Thyroid gland (tissue), 4 donors: ENCODE measurements around the gene LHPP. TPM values are rescaled to one million over a fixed set of nuclear protein-coding genes. Genes with fewer than 3 reads are reported as not detected.
"Not testable (repeated sequence)": the region's sequence is repeated elsewhere in the genome, so short reads cannot be mapped to it uniquely, and the experiment has no call there.

Source experiments
- DNase-seq, 2 donors: peaks; one replicate each; pipeline ENCODE4 v3.0.0-alpha.2; 2019
- H3K27ac ChIP-seq, 3 donors: fragments of 200-600 bp; sonication (generic); 1 replicate in 2 of 3; 2 replicates in 1 of 3; pipeline ENCODE4 v1.5.1; 2016 to 2019; ENCODE audit warnings: mild to moderate bottlenecking in 1 of 3, moderate library complexity in 1 of 3
- H3K27me3 ChIP-seq: fragments of 200-600 bp; sonication (generic); one replicate; pipeline ENCODE4 v1.5.1; 2019
- H3K36me3 ChIP-seq, 2 donors: fragments of 200-600 bp; sonication (generic); one replicate each; pipeline ENCODE4 v1.5.1; 2016 to 2019
- H3K4me1 ChIP-seq, 2 donors: fragments of 200-600 bp; sonication (generic); one replicate each; pipeline ENCODE4 v1.5.1; 2017 to 2019
- H3K4me3 ChIP-seq, 3 donors: fragments of 200-600 bp; sonication (generic); replicated peaks in 1 of 3; 1 replicate in 2 of 3; 2 replicates in 1 of 3; pipeline ENCODE4 v1.5.1; 2016; ENCODE audit warnings: mild to moderate bottlenecking in 1 of 3
- H3K9me3 ChIP-seq: fragments of 200-600 bp; sonication (generic); one replicate; pipeline ENCODE4 v1.5.1; 2017
- POLR2A ChIP-seq, 2 donors: fragments of 450-650 bp; IDR thresholded peaks; one replicate each; pipeline ENCODE4 v1.6.1; 2017; ENCODE audit warnings: antibody characterized with exemption in 2 of 2, mild to moderate bottlenecking in 2 of 2, moderate library complexity in 1 of 2
- whole genome bisulfite sequencing, 2 donors: methylation state at CpG; one replicate each; pipeline ENCODE4 v1.1.5; 2017; 5-methylcytosine and 5-hydroxymethylcytosine counted together
- intact Hi-C: fragments of 100-400 bp; cut with DNase I; formaldehyde crosslinking; loops from one replicate; pipeline ENCODE4 v1.15.1; 2023
- total RNA-seq, 4 donors: library from RNA; depleted of rRNA; stranded (reverse); fragments of >200 nt; gene quantifications; one replicate each; pipeline ENCODE4 v1.2.3, GENCODE V29; 2016
- TF ChIP-seq, protein P1 (sequence below), 6 experiments: fragments of 200-600 bp in 3 of 6; fragments of 450-650 bp in 3 of 6; sonication (generic) in 3 of 6; IDR thresholded peaks; one replicate each; pipeline ENCODE4 v1.5.1; 2016 to 2019; ENCODE audit warnings: antibody characterized with exemption in 6 of 6, mild to moderate bottlenecking in 2 of 6, inconsistent platforms in 1 of 6, moderate library complexity in 1 of 6

Gene LHPP
- total RNA-seq, 4 donors from 2014 or later = 8.3 to 69.9 (median 48.3) TPM

DNA sequence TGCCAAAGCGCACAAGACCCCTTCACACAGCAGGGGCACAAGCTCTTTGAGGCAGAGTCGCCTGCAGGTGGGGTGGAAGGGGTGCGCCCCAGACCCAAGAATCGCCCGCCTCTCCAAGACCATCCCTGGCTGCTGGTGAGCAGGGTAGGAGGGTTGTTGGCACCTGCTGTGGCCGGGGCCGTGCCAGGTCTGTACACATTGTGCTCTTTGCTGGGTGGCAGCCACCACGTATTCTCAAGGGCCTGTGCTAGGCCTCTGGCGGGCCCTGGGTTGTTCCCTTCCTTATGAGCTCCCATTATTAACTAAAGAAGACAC, 84.4 kb downstream of the LHPP start:
- intact Hi-C loops = no loop called here
- no peak overlapping the region for H3K27ac ChIP-seq
- WGBS, 2 donors = 89 to 96% methylated on average over 9 of the region's 9 CpGs

DNA sequence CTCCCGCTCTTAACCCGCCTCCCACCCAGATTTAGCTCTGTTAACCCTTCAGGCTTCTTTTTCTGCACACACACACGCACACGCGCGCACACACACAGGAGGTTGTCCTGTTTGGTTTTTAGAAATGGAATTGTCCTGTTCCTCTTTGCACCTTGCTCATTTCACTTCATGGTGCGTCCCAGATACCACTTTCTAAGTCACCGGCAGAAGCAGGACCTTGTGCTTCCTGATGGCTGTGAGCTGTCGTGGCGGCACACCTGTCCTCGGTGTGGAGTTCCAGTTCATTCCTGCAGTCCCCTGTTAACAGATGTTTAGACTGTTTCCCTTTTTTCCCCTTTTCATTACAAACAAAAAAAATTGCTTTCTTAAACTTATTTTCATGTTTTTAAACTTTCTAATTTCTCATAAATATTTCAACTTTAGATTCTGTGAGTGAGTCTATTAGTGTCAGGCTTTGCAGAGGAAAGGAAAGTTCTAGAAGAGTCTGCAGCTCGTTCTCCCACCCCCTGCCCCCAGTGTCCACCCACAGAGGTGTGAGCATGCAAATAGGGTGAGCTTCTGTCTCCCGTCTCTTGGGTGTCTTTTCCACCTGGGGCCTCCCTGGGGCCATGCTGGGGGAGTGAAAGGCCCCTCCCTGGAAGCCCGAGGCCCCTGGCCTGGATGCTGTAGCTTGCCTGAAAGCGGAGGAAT, 85.5 kb downstream of the LHPP start:
- Histone ChIP-seq H3K4me1 (no peaks in the 10 kb centered on the region), H3K27ac (no peak overlapping the region), H3K4me3 (no peak overlapping the region), H3K9me3 (no peaks in the 10 kb centered on the region), H3K27me3 (no peaks in the 10 kb centered on the region), H3K36me3 (no peaks in the 10 kb centered on the region)
- intact Hi-C loops = no loop called here
- DNase-seq = no peak
- TF ChIP-seq POLR2A (IDR thresholded peaks at IDR 0.05) = no peak
- TF ChIP-seq, protein P1, sequence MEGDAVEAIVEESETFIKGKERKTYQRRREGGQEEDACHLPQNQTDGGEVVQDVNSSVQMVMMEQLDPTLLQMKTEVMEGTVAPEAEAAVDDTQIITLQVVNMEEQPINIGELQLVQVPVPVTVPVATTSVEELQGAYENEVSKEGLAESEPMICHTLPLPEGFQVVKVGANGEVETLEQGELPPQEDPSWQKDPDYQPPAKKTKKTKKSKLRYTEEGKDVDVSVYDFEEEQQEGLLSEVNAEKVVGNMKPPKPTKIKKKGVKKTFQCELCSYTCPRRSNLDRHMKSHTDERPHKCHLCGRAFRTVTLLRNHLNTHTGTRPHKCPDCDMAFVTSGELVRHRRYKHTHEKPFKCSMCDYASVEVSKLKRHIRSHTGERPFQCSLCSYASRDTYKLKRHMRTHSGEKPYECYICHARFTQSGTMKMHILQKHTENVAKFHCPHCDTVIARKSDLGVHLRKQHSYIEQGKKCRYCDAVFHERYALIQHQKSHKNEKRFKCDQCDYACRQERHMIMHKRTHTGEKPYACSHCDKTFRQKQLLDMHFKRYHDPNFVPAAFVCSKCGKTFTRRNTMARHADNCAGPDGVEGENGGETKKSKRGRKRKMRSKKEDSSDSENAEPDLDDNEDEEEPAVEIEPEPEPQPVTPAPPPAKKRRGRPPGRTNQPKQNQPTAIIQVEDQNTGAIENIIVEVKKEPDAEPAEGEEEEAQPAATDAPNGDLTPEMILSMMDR (IDR thresholded peaks at IDR 0.05) = no peak
- 84 to 87% methylated on average over 12 to 15 of the region's 15 CpGs for WGBS, 2 donors

More for the DNA sequence above, 84.4 kb downstream of the LHPP start:
- no peak overlapping the region for H3K4me3 ChIP-seq
- no peak for DNase-seq
- TF ChIP-seq, protein P1 (IDR thresholded peaks at IDR 0.05) = no peak
- TF ChIP-seq POLR2A (IDR thresholded peaks at IDR 0.05) = no peak
- no peaks in the 10 kb centered on the region for H3K9me3 ChIP-seq
- no peaks in the 10 kb centered on the region for H3K27me3 ChIP-seq
- no peaks in the 10 kb centered on the region for H3K36me3 ChIP-seq
- no peaks in the 10 kb centered on the region for H3K4me1 ChIP-seq

DNA sequence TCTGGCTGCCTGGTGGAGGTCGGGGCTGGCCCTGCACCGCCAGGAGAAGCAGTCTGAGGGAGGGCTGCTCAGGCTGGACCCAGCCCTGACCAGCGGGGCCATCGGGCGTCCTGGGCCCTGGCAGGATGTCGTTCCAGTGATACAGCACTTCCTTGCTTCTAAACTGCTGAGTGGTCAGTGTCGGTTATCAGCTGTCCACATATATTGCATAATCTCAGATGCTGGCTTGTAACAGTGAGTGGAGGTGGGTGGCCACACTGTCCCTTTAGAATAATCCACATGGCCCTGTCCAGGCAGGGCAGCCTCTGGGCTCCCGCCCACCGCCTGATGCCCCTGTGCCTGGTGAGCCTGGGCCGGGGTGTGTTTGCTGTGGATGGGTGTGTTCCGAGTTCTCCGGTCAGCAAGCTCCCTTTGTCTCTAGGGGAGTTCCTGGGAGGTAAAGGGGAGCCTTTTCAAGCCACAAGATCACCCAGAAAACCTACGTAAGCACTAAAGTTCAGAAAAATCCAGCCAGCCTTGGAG, 86.1 kb downstream of the LHPP start:
- 88% methylated on average over 12 of the region's 13 CpGs; no CpG with 5 or more reads in 1 of the 2 donors for WGBS, 2 donors
- Histone ChIP-seq H3K27me3 (no peaks in the 10 kb centered on the region), H3K4me3 (no peak overlapping the region), H3K4me1 (no peaks in the 10 kb centered on the region), H3K27ac (no peak overlapping the region), H3K9me3 (no peaks in the 10 kb centered on the region), H3K36me3 (no peaks in the 10 kb centered on the region)
- no peak for DNase-seq
- intact Hi-C loops = no loop called here
- no peak for TF ChIP-seq POLR2A (IDR thresholded peaks at IDR 0.05)
- TF ChIP-seq, protein P1 (IDR thresholded peaks at IDR 0.05) = no peak

DNA sequence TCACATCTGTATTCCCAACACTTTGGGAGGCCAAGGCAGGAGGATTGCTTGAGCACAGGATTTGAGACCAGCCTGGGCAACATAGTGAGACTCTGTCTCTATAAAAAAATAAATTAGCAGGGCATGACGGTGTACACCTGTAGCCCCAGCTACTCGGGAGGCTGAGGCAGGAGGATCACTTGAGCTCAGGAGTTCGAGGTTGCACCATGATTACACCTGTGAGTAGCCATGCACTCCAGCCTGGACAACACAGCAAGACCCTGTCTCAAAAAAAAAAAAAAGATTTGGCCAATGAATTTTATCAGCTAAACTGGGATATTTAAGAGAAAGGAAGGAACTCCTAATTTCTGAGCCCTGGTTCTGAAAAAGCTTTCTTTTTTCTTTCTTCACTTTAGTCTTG, 87.5 kb downstream of the LHPP start:
- H3K4me3 ChIP-seq, DNase-seq, H3K27ac ChIP-seq, H3K36me3 ChIP-seq, H3K4me1 ChIP-seq, H3K27me3 ChIP-seq, intact Hi-C loops, H3K9me3 ChIP-seq: not testable (repeated sequence)
- WGBS, 2 donors = 97 to 100% methylated on average over 3 of the region's 3 CpGs

DNA sequence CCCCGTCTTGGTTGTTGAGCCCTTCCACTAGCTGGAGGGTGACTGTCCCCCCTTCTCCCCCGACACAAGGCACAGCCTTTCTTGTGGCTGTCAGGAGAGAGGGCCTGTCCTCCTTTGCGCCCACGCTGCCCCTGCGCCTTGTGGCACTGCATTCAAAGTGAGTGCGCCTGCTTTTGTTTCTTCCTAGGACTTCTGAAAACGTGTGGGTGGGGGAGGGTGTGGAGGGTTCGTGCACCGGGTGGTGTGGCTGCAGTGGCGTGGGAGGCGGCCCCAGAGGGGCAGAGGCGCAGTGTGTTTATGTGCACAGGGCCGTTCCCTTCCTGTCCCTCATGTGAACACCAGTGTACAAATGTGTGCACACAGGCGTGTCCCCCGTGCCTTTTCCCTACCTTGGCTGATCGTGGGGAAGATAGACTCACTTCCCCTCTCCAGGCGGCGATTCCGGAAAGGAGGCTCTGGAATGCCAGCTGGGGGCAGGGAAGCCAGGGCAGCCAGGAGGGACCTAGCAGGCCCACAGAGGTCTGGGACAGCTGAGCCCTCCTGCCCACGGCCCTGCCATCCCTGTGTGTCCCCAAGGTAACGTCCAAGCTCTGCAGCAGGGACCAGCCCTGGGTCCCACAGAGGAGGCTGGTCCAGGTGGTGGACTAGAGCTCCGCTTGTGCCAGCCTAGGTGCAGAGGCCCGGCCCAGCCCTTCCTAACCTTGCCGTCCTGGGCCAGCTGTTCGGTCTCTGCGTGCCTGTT, 88.8 kb downstream of the LHPP start:
- DNase-seq = no peak
- no peaks in the 10 kb centered on the region for H3K9me3 ChIP-seq
- H3K27ac ChIP-seq = no peak overlapping the region
- 80 to 91% methylated on average over 2 to 24 of the region's 26 CpGs for WGBS, 2 donors
- H3K36me3 ChIP-seq = no peaks in the 10 kb centered on the region
- TF ChIP-seq, protein P1 (IDR thresholded peaks at IDR 0.05) = no peak
- TF ChIP-seq POLR2A (IDR thresholded peaks at IDR 0.05) = no peak
- no peak overlapping the region for H3K4me3 ChIP-seq
- intact Hi-C loops = no loop called here
- H3K27me3 ChIP-seq = no peaks in the 10 kb centered on the region
- no peaks in the 10 kb centered on the region for H3K4me1 ChIP-seq
